HG03565 (cell line): ENCODE measurements around the gene RELN.
"Not testable (repeated sequence)": the region's sequence is repeated elsewhere in the genome, so short reads cannot be mapped to it uniquely, and the experiment has no call there.

Source experiments
- ATAC-seq: cut with Tn5 transposase; IDR thresholded peaks from one replicate; pipeline ENCODE4 v1.9.1; 2021; ENCODE audit warnings: mild to moderate bottlenecking, moderate library complexity; ENCODE audit not compliant: unreplicated experiment

The RELN gene

GRCh38 chr7:103533761-103534160 lies 455.7 kb downstream of the RELN start:
- ATAC-seq: no peak

GRCh38 chr7:103532955-103533354 lies 456.5 kb downstream of the RELN start:
- ATAC-seq: no peak

- ATAC-seq: no peak
Measured at GRCh38 chr7:103528152-103528551, 461.3 kb downstream of the RELN start.

- no peak for ATAC-seq
Measured at GRCh38 chr7:103525937-103526336, 463.5 kb downstream of the RELN start.

GRCh38 chr7:103524042-103524907 lies 465.2 kb downstream of the RELN start:
- ATAC-seq: no peak

- no peak for ATAC-seq
Measured at GRCh38 chr7:103521937-103522336, 467.5 kb downstream of the RELN start.

GRCh38 chr7:103504505-103505135 lies 484.8 kb downstream of the RELN start:
- ATAC-seq: no peak

GRCh38 chr7:103501206-103501605 lies 488.3 kb downstream of the RELN start:
- ATAC-seq: no peak

GRCh38 chr7:103499976-103500375 lies 489.5 kb downstream of the RELN start:
- no peak for ATAC-seq

- ATAC-seq: no peak
Measured at GRCh38 chr7:103487419-103487818, 502.0 kb downstream of the RELN start.

GRCh38 chr7:103486873-103487272 lies 502.6 kb downstream of the RELN start:
- not testable (repeated sequence) for ATAC-seq

- ATAC-seq: no peak
Measured at GRCh38 chr7:103480771-103481170, 508.7 kb downstream of the RELN start.

- no peak for ATAC-seq
Measured at GRCh38 chr7:103474956-103475355, 514.5 kb downstream of the RELN start.

GRCh38 chr7:103469095-103469948 lies 520.1 kb downstream of the RELN start:
- ATAC-seq: no peak

GRCh38 chr7:103466814-103467213 lies 522.6 kb downstream of the RELN start:
- no peak for ATAC-seq

- no peak for ATAC-seq
Measured at GRCh38 chr7:103462358-103462757, 527.1 kb downstream of the RELN start.

GRCh38 chr7:103447073-103447960 lies 542.1 kb downstream of the RELN start:
- peak; percentile 68 for ATAC-seq

GRCh38 chr7:103446049-103446520 lies 543.4 kb downstream of the RELN start, which contains the start of gene SLC26A5:
Gene SLC26A5 (minus strand): TSS chr7:103446207. CDS start chr7:103421514, 24,693 bp downstream.
- ATAC-seq: no peak

- no peak for ATAC-seq
Measured at GRCh38 chr7:103445228-103446048, 544.0 kb downstream of the RELN start.
